GM19238 (cell line): ENCODE measurements around the gene SERTAD4.
"Not testable (repeated sequence)": the region's sequence is repeated elsewhere in the genome, so short reads cannot be mapped to it uniquely, and the experiment has no call there.

Source experiments
- DNase-seq: peaks from one replicate; pipeline ENCODE4 v3.0.0; 2011; ENCODE audit warnings: low spot score; ENCODE audit not compliant: insufficient read length

SERTAD4 gene

GRCh38 chr1:210232511-210233215, at the start of gene SERTAD4:
TSS of gene SERTAD4 (plus strand) at chr1:210232796. CDS start at chr1:210237961, 5,165 bp downstream.
- DNase-seq: no peak

GRCh38 chr1:210185063-210185462, 47.5 kb upstream of the SERTAD4 start:
- DNase-seq: no peak

GRCh38 chr1:210187849-210188606, 44.6 kb upstream of the SERTAD4 start:
- not testable (repeated sequence) for DNase-seq

- DNase-seq: no peak
Observed at GRCh38 chr1:210189426-210189825, 43.2 kb upstream of the SERTAD4 start.

GRCh38 chr1:210195635-210196160, 36.9 kb upstream of the SERTAD4 start:
- DNase-seq: no peak

- DNase-seq: not testable (repeated sequence)
Observed at GRCh38 chr1:210196266-210196665, 36.3 kb upstream of the SERTAD4 start.

- no peak for DNase-seq
Observed at GRCh38 chr1:210198840-210199239, 33.8 kb upstream of the SERTAD4 start.

- DNase-seq: no peak
Observed at GRCh38 chr1:210200124-210200736, 32.4 kb upstream of the SERTAD4 start.

- DNase-seq: no peak
Observed at GRCh38 chr1:210201681-210202080, 30.9 kb upstream of the SERTAD4 start.

- no peak for DNase-seq
Observed at GRCh38 chr1:210207597-210208450, 24.8 kb upstream of the SERTAD4 start.

GRCh38 chr1:210213335-210213734, 19.3 kb upstream of the SERTAD4 start:
- no peak for DNase-seq

GRCh38 chr1:210214573-210215409, 17.8 kb upstream of the SERTAD4 start:
- DNase-seq: no peak

- DNase-seq: no peak
Observed at GRCh38 chr1:210217482-210217881, 15.1 kb upstream of the SERTAD4 start.

GRCh38 chr1:210218047-210218446, 14.5 kb upstream of the SERTAD4 start:
- no peak for DNase-seq

GRCh38 chr1:210222340-210223006, 10.1 kb upstream of the SERTAD4 start:
- no peak for DNase-seq

- DNase-seq: no peak
Observed at GRCh38 chr1:210223226-210223904, 9.2 kb upstream of the SERTAD4 start.

GRCh38 chr1:210228158-210228557, 4.4 kb upstream of the SERTAD4 start:
- DNase-seq: no peak

- no peak for DNase-seq
Observed at GRCh38 chr1:210230149-210230695, 2.4 kb upstream of the SERTAD4 start.
